A673 (cell line): Measurements from ENCODE around the gene PNLDC1. TPM values are rescaled to one million over a fixed set of nuclear protein-coding genes. Genes with fewer than 3 reads are reported as not detected.
"Not testable (repeated sequence)": the region's sequence is repeated elsewhere in the genome, so short reads cannot be mapped to it uniquely, and the experiment has no call there.

Experiments
- BruUV-seq: library from RNA; stranded (reverse); fragments of 400-500 nt; replicated peaks from 2 replicates; lab custom pipeline; 2021; lab: Mats Ljungman, UMichigan
- CTCF ChIA-PET: fragments of 300-600 bp; sonication (Branson Sonifier 250); formaldehyde crosslinking; loops from one replicate; lab custom pipeline; 2022; ENCODE audit warnings: antibody characterized with exemption; lab: Charles Lee
- POLR2A ChIA-PET: fragments of 300-600 bp; sonication (Branson Sonifier 250); formaldehyde crosslinking; loops from one replicate; lab custom pipeline; 2022; ENCODE audit warnings: antibody characterized with exemption; ENCODE audit not compliant: low non-redundant PET; lab: Charles Lee
- DNase-seq: peaks from one replicate; pipeline ENCODE4 v3.0.0-alpha.2; 2015; ENCODE audit warnings: low spot score
- H3K27ac ChIP-seq: fragments of 200-600 bp; sonication (generic); 2 replicates; pipeline ENCODE4 v1.5.1; 2016; ENCODE audit warnings: mixed run types, low read depth, mild to moderate bottlenecking, mixed read lengths, antibody characterized with exemption, low read length; ENCODE audit not compliant: poor library complexity, severe bottlenecking
- H3K27me3 ChIP-seq: fragments of 200-600 bp; sonication (generic); replicated peaks from 2 replicates; pipeline ENCODE4 v1.6.1; 2017; ENCODE audit warnings: mixed run types, low read depth, mild to moderate bottlenecking, mixed read lengths, antibody characterized with exemption, low read length; ENCODE audit not compliant: insufficient read depth, poor library complexity
- H3K36me3 ChIP-seq: fragments of 200-600 bp; sonication (generic); 2 replicates; pipeline ENCODE4 v1.6.1; 2016; ENCODE audit warnings: mixed run types, mild to moderate bottlenecking, mixed read lengths, antibody characterized with exemption, low read length; ENCODE audit not compliant: insufficient read depth, poor library complexity, severe bottlenecking
- H3K4me1 ChIP-seq: fragments of 200-600 bp; sonication (generic); 2 replicates; pipeline ENCODE4 v1.6.1; 2017; ENCODE audit warnings: mixed run types, mild to moderate bottlenecking, mixed read lengths, antibody characterized with exemption, low read length; ENCODE audit not compliant: insufficient read depth, poor library complexity, severe bottlenecking
- H3K4me3 ChIP-seq: fragments of 200-600 bp; sonication (generic); 2 replicates; pipeline ENCODE4 v1.5.1; 2016; ENCODE audit warnings: low read depth, mixed run types, mild to moderate bottlenecking, mixed read lengths, low read length; ENCODE audit not compliant: poor library complexity, severe bottlenecking
- H3K9me3 ChIP-seq: fragments of 200-600 bp; sonication (generic); 2 replicates; pipeline ENCODE4 v1.6.1; 2016; ENCODE audit warnings: mixed run types, low read depth, mild to moderate bottlenecking, mixed read lengths, antibody characterized with exemption, low read length; ENCODE audit not compliant: poor library complexity, severe bottlenecking
- CTCF ChIP-seq: fragments of 300-800, 200-600 bp; sonication (generic); conservative IDR thresholded peaks from 2 replicates; pipeline ENCODE4 v1.5.1; 2017; ENCODE audit warnings: low read depth, mild to moderate bottlenecking, antibody characterized with exemption, low read length, moderate library complexity, mixed read lengths
- EZH2 ChIP-seq: fragments of 200-600 bp; sonication (generic); IDR thresholded peaks from 2 replicates; pipeline ENCODE4 v1.6.1; 2017; ENCODE audit warnings: borderline replicate concordance, low read depth, mild to moderate bottlenecking, mixed read lengths, antibody characterized with exemption, low read length; ENCODE audit not compliant: poor library complexity, severe bottlenecking
- intact Hi-C: fragments of 100-400 bp; cut with micrococcal nuclease; formaldehyde crosslinking; loops from one replicate; pipeline ENCODE4 v1.10.0; 2022; ENCODE audit not compliant: unreplicated experiment
- total RNA-seq: library from RNA; stranded (reverse); gene quantifications from 2 replicates; pipeline ENCODE4 v1.2.3, GENCODE V29; 2021

Gene PNLDC1
- total RNA-seq, 1 experiment from 2014 or later: 0.58 TPM

- Histone ChIP-seq H3K4me3 (no peak overlapping the region), H3K9me3 (no peaks in the 10 kb centered on the region), H3K4me1 (no peaks in the 10 kb centered on the region), H3K27ac (no peak overlapping the region), H3K27me3 (no peaks in the 10 kb centered on the region), H3K36me3 (no peaks in the 10 kb centered on the region)
- no TSS peak for BruUV-seq
- DNase-seq: no peak
- ChIA-PET CTCF (no interaction called here), POLR2A (no interaction called here)
- no peak for TF ChIP-seq EZH2
- TF ChIP-seq CTCF: no peak
- intact Hi-C loops: no loop called here
Measured at GRCh38 chr6:159815410-159815809, 15.3 kb downstream of the PNLDC1 start.

- H3K36me3 ChIP-seq, CTCF ChIA-PET, DNase-seq, H3K9me3 ChIP-seq, H3K4me1 ChIP-seq, BruUV-seq, H3K4me3 ChIP-seq, H3K27me3 ChIP-seq, H3K27ac ChIP-seq, intact Hi-C loops, POLR2A ChIA-PET: not testable (repeated sequence)
Measured at GRCh38 chr6:159816775-159817174, 16.7 kb downstream of the PNLDC1 start.

GRCh38 chr6:159817951-159818739 lies 18.1 kb downstream of the PNLDC1 start:
- TF ChIP-seq CTCF: no peak
- TF ChIP-seq EZH2: no peak
- no peak overlapping the region for H3K27ac ChIP-seq
- no peaks in the 10 kb centered on the region for H3K36me3 ChIP-seq
- no peak for DNase-seq
- POLR2A ChIA-PET: no interaction called here
- H3K27me3 ChIP-seq: no peaks in the 10 kb centered on the region
- no peaks in the 10 kb centered on the region for H3K4me1 ChIP-seq
- no peak overlapping the region for H3K4me3 ChIP-seq
- BruUV-seq: no TSS peak
- no peaks in the 10 kb centered on the region for H3K9me3 ChIP-seq
- intact Hi-C loops: no loop called here
- CTCF ChIA-PET: no interaction called here

GRCh38 chr6:159819098-159819497 lies 19.0 kb downstream of the PNLDC1 start:
- no TSS peak for BruUV-seq
- no peak for DNase-seq
- no peak overlapping the region for H3K27ac ChIP-seq
- intact Hi-C loops: no loop called here
- H3K4me3 ChIP-seq: no peak overlapping the region
- POLR2A ChIA-PET: no interaction called here
- CTCF ChIA-PET: no interaction called here
- no peaks in the 10 kb centered on the region for H3K4me1 ChIP-seq
- H3K36me3 ChIP-seq: no peaks in the 10 kb centered on the region
- H3K9me3 ChIP-seq: no peaks in the 10 kb centered on the region
- TF ChIP-seq CTCF: no peak
- no peak for TF ChIP-seq EZH2
- no peaks in the 10 kb centered on the region for H3K27me3 ChIP-seq
